Astrocyte of the spinal cord (primary cell): ENCODE data around the gene NABP2.

Experiments
- DNase-seq: peaks from one replicate; pipeline ENCODE4 v3.0.0; 2011; ENCODE audit warnings: low read depth, low spot score
- H3K4me3 ChIP-seq: 2 replicates; pipeline ENCODE4 v1.5.1; 2011; ENCODE audit warnings: low read depth, mild to moderate bottlenecking, low read length, moderate library complexity
- CTCF ChIP-seq: IDR thresholded peaks from 2 replicates; pipeline ENCODE4 v1.5.1; 2012; ENCODE audit warnings: low read depth, mild to moderate bottlenecking, low read length, inconsistent platforms
- in situ Hi-C: cut with HindIII; loops from 2 replicates; pipeline ENCODE4 v1.10.0; 2017; ENCODE audit warnings: low sequenced_read_pairs

Gene NABP2

DNA sequence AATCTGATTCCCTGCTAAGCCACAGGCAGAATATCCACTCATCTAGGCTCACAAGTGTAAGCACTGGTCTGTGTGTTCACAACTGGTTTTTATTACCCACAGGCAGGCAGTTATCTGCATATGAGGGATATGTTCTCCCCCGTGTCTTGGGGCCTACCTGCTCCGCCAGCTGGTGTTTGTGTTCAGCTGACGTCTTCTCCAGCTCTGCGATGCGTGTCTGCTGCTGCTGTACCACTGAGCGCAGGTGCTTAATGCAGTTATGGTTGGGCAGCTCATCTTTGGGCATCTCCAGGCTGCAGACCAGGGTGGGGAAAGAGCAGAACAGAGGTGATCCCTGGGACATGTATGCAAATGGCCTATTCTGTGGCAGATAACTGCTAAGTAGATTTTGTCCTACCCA lies 16.1 kb upstream of the NABP2 start:
- in situ Hi-C loops, result no loop called here
- no peak for TF ChIP-seq CTCF
- DNase-seq, result no peak
- no peak overlapping the region for H3K4me3 ChIP-seq

- no peak overlapping the region for H3K4me3 ChIP-seq
- no peak for DNase-seq
- in situ Hi-C loops, result no loop called here
- no peak for TF ChIP-seq CTCF
Measured at GRCh38 chr12:56212361-56212760, 11.8 kb upstream of the NABP2 start.

DNA sequence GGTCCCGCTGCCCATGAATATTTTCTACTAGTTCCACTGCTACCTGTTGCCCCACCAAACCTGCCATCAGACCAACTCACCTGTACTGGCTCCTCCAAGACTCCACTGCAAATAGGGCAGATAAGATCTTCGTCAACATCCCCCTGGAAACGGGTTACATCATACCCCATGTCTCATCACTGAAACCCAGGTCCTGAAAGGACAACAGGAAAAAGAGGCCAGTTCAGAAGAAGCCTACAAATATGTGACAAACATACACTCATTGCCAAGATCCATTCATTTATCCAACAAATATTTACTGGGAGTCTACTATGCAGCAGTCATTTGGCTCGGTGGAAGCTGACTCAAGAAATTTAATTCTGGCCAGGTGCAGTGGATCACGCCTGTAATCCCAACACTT lies 10.3 kb upstream of the NABP2 start:
- DNase-seq, result no peak
- H3K4me3 ChIP-seq, result no peak overlapping the region
- in situ Hi-C loops, result no loop called here
- no peak for TF ChIP-seq CTCF

- no peak overlapping the region for H3K4me3 ChIP-seq
- in situ Hi-C loops, result no loop called here
- TF ChIP-seq CTCF, result no peak
- DNase-seq, result no peak
Measured at GRCh38 chr12:56216461-56216860, 7.7 kb upstream of the NABP2 start.

DNA sequence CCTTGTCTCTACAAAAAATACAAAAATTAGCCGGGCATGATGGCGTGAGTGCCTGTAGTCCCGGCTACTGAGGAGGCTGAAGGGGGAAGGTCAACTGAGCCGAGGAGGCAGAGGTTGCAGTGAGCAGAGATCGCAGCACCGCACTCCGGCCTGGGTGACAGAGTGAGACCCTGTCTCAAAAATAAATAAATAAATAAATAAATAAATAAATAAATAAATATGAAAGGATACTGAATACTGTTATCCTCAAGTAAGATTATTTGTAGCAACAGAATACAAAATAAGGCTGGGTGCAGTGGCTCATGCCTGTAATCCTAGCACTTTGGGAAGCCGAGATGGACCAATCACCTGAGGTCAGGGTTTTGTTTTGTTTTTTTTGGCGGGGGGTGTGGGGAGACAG lies 4.3 kb upstream of the NABP2 start:
- H3K4me3 ChIP-seq, result no peak overlapping the region
- no peak for DNase-seq
- in situ Hi-C loops, result no loop called here
- no peak for TF ChIP-seq CTCF

DNA sequence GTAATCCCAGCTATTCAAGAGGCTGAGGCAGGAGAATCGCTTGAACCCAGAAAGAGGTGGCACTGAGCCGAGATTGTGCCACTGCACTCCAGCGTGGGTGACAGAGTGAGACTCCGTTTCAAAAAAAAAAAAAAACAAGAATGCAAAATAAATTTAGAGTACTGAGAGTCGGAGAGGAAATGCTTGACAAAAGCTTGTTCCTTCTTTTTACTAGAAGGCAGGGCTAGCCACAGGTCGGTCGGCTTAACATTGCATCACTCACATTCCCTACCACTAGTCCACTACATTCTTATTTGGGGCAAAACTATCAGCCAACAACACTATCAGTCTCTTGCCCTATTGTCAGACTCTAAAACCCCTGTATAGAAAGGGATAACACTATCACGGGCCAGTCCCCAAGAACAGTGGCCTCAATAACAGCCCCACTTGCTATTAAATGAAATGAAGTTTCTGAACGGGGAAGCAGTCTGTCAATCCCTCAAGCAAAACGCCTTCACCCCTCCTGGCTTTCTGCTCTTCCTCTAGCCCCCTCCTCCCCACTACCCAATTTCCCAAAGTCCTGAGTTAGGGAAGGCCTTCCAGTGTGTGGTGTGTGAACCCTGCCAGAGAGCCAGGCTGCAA lies 3.4 kb upstream of the NABP2 start:
- in situ Hi-C loops, result no loop called here
- H3K4me3 ChIP-seq, result peak overlapping the region; percentile 95
- peak; percentile 47 for DNase-seq
- TF ChIP-seq CTCF, result no peak
